Liver (tissue), 3 donors: ENCODE measurements around the gene AVPR1B.

Source experiments
- CTCF ChIP-seq: fragments of 150-350 bp; IDR thresholded peaks from 2 replicates; pipeline ENCODE4 v1.5.1; 2017; ENCODE audit warnings: improper control_type of control experiment, low read depth, low read length; ENCODE audit not compliant: missing input control
- EGR1 ChIP-seq, 2 donors: IDR thresholded peaks; 2 replicates each; pipeline ENCODE4 v1.6.1; 2016 to 2018; ENCODE audit warnings: antibody characterized with exemption in 2 of 2, low read depth in 2 of 2
- HNF4G ChIP-seq: IDR thresholded peaks from 2 replicates; pipeline ENCODE4 v1.6.1; 2016; ENCODE audit warnings: antibody characterized with exemption
- JUND ChIP-seq, 2 donors: IDR thresholded peaks; 2 replicates each; pipeline ENCODE4 v1.6.1; 2016; ENCODE audit warnings: antibody characterized with exemption in 2 of 2
- MAX ChIP-seq: IDR thresholded peaks from 2 replicates; pipeline ENCODE4 v1.6.1; 2016; ENCODE audit warnings: antibody characterized with exemption
- NR2F2 ChIP-seq: IDR thresholded peaks from 2 replicates; pipeline ENCODE4 v1.6.1; 2016; ENCODE audit warnings: antibody characterized with exemption
- RXRA ChIP-seq, 2 donors: IDR thresholded peaks; 2 replicates each; pipeline ENCODE4 v1.6.1; 2017 to 2018; ENCODE audit warnings: antibody characterized with exemption in 2 of 2, mild to moderate bottlenecking in 1 of 2
- SP1 ChIP-seq: IDR thresholded peaks from 2 replicates; pipeline ENCODE4 v1.6.1; 2018; ENCODE audit warnings: antibody characterized with exemption, mild to moderate bottlenecking
- TAF1 ChIP-seq: conservative IDR thresholded peaks from 2 replicates; pipeline ENCODE4 v1.6.1; 2016; ENCODE audit warnings: antibody characterized with exemption, mild to moderate bottlenecking
- ZBTB33 ChIP-seq: IDR thresholded peaks from 2 replicates; pipeline ENCODE4 v1.6.1; 2016; ENCODE audit warnings: antibody characterized with exemption
- donor health status: healthy.
- donor health status: healthy.

- TF ChIP-seq MAX, result no peak
- no peak for TF ChIP-seq NR2F2
- no peak for TF ChIP-seq HNF4G
- no peak for TF ChIP-seq CTCF
- TF ChIP-seq ZBTB33, result no peak
- TF ChIP-seq SP1, result no peak
- TF ChIP-seq RXRA (IDR thresholded peaks at IDR 0.05), result no peak
- TF ChIP-seq EGR1 (IDR thresholded peaks at IDR 0.05; ENCODE audit: low read depth in 2 of 2), result no peak
- TF ChIP-seq TAF1, result no peak
- no peak for TF ChIP-seq JUND (IDR thresholded peaks at IDR 0.05)
Measured at GRCh38 chr1:206074839-206075238, 42.3 kb downstream of the AVPR1B start.
